ENCODE data around the gene P3H4.
"Not testable (repeated sequence)": the region's sequence is repeated elsewhere in the genome, so short reads cannot be mapped to it uniquely, and the experiment has no call there.

Gene P3H4, protein sequence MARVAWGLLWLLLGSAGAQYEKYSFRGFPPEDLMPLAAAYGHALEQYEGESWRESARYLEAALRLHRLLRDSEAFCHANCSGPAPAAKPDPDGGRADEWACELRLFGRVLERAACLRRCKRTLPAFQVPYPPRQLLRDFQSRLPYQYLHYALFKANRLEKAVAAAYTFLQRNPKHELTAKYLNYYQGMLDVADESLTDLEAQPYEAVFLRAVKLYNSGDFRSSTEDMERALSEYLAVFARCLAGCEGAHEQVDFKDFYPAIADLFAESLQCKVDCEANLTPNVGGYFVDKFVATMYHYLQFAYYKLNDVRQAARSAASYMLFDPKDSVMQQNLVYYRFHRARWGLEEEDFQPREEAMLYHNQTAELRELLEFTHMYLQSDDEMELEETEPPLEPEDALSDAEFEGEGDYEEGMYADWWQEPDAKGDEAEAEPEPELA

DNA sequence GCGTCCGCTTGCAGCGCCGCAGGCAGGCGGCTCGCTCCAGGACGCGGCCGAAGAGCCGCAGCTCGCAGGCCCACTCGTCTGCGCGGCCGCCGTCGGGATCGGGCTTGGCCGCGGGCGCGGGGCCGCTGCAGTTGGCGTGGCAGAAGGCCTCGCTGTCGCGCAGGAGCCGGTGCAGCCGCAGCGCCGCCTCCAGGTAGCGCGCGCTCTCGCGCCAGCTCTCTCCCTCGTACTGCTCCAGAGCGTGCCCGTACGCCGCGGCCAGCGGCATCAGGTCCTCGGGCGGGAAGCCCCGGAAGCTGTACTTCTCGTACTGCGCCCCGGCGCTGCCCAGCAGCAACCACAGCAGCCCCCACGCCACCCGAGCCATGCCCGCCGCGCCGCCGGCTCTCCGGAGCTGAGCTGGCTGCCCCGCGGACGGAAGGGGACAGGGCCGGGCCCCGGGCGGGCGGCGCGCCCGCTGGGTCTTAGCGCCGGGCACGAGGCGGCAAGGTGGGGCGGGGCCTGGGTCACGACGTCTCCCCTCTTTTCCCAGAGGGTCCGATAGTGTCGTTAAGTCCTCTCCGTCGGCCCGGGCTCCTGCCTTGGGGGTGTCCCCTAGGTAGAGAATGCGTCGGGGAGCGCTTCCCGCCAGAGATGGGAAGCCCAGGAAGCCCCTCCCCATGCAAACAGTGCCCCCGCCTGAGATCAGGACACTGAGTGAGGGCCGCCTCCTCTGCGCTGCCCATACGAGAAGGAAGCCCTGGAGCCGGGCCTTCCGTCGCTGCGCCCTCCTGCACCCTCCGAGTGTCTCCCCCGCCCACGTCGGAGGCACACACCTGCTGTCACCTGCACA lies at the start of gene P3H4:
Gene P3H4, minus strand, starts transcription at position 401 of the 832 bp plus-strand sequence. Its CDS starts 34 bp downstream, at position 367.
- peak; percentile 87 for DNase-seq

DNA sequence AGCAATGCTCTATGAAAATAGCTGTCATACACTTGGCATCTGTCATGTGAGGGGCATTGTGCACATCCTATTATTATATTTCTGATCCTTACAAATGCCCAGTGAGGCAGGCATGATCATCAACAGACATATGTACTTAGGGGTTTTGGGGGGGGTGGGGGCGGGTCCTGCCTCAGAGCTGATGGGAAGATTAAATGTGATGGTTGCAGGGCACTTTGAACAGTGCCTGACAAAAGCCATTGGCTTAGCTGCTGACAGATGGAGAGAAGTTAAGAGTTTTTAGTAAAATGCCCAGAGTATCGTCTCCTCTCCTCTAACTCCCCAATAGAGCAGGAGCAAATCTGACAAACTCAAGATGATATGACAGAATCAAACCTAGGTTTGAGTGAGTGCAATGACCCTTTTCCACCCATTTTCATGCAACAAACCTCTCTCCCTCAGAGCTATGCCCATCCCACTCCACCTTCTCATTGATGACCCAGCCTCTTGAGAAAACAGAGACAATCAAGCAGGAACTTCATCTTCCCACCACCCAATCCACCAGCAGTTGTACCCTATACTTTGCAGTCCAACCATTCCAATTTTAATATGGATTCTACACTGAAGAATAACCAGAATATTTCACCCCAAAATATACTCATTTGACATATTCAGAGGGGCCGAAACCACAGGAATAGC lies 48.6 kb upstream of the P3H4 start:
- no peak for DNase-seq

DNA sequence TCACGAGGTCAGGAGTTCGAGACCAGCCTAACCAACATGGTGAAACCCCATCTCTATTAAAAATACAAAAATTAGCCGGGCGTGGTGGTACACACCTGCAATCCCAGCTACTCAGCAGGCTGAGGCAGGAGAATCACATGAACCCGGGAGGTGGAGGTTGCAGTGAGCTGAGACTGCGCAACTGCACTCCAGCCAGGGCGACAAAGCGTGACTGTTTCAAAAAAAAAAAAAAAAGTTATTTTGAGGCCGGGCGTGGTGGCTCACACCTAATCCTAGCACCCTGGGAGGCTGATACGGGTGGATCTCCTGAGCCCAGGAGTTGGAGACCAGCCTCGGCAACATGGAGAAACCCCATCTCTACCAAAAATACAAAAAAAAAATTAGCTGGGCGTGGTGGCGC lies 39.6 kb upstream of the P3H4 start:
- not testable (repeated sequence) for DNase-seq

DNA sequence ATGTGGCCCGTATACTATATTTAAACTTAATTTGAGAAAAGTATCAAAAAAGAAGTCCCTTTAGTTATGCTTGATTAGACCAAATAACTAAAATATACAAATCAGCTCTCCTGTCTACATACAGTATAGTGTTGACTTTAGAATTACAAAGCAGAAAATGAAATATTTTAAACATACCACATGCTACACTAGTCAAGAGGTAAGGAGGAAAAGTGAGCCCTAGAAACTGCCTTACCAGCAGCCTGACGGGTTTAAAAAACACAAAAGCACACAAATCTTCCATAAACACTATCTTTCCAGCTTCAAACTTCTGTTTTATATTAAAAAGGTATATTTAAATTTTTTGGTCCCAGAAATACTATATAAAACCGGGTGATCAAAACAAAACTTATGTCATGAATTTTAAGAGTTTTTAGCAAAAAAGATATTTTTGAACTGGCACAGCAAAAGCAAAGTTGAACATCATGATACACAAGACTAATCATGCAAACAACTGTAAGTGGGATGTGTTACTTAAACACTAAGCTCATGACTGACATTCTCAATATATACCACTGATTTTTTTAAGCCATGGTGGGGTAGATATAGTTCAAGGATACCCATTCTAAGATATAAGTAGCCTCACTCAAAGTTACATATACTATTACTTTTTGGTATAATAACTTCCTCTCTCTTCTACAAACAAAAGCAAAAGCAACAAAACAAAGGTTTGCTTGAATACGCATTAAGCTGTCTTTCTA lies 37.7 kb upstream of the P3H4 start:
- no peak for DNase-seq

DNA sequence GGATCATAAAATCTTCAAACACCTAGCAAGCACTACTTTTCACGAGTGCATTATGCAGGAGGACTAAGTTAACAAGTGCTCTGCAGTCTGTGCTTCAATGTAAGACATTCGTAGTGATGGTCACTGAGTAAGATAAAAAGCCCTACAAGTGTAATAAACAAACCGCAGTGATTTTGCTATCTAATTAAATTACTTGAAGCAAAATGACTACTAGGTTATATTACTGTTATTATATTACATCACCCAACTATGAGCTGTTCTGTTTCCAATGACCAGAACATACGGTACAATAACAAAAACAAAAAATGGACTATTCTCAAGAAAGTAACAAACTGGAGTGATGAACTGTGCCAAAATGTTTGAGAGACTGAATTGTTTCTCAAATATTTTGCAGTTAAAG lies 37.0 kb upstream of the P3H4 start:
- DNase-seq: no peak

DNA sequence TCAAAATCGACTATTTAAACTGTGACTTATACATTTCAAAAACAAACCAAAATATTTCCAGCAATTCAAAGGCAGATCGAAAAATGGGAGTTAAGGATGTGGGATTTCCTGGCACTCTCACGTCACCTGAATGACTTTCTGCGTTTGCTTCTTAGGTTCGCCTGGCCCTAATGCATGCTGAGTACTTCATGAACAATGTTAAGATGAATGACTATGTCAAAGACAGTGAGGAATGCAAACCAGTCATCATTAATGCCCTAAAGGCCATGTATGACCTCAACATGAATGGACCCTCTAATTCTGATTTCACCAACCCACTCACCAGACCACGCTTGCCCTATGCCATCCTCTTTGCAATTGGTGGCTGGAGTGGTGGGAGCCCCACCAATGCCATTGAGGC lies 33.2 kb upstream of the P3H4 start:
- no peak for DNase-seq

DNA sequence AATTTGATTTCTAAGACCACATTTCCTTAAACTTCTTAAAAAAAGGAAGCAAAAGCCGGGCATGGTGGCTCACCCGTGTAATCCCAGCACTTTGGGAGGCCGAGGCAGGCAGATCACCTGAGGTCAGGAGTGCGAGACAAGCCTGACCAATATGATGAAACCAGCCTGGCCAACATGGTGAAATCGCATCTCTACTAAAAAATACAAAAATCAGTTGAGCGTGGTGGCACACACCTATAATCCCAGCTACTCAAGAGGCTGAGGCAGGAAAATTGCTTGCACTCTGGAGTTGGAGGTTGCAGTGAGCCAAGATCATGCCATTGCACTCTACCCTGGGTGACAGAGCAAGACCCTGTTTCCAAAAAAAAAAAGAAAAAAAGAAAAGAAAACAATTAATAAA lies 29.0 kb upstream of the P3H4 start:
- DNase-seq: not testable (repeated sequence)

DNA sequence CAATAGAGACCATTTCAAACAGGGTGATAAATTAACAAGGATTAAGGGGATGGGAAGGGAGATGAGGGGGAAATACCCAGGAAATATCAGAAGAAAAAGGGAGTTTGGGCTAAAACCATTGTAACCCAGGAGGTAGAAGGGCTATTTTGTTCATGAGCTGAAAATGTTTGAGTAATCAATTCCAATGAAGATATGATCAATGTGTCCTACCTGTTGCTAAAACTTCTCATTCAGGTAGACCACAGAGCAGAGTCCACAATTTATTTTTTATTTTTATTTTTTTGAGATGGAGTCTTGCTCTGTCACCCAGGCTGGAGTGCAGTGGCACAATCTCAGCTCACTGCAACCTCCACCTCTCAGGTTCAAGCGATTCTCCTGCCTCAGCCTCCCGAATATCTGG lies 27.7 kb upstream of the P3H4 start:
- DNase-seq: not testable (repeated sequence)

DNA sequence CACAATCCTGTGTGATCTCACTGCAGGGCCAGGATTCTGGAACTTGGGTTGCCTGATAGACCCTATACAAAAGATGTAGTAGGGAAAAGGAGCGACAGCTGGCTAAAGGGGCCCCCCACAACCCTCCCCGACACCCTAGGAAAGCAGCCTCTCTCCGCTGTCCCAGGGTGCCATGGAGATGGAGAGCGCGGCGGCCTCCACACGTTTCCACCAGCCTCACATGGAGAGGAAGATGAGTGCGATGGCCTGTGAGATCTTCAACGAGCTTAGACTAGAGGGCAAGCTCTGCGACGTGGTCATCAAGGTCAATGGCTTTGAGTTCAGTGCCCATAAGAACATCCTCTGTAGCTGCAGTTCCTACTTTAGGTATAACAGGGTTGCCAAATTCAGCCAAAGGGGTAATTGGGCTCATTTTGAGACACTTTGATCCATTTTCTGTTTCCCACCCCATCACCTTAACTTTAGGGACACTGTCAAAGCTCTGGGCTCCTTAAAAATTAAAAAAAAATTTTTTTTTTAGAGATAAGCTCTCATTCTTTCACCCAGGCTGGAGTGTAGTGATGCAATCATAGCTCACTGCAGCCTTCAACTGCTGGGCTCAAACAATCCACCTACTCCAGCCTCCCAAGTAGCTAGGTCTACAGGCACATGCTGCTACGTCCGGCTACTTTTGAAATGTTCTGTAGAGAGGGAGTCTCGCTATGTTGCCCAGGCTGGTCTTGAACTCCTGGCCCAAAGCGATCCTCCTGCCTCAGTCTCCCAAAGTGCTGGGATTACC lies 26.2 kb upstream of the P3H4 start, which contains the start of gene KLHL10:
Gene KLHL10, plus strand, starts transcription at position 65 of the 778 bp plus-strand sequence. Its CDS starts 108 bp downstream, at position 173.
- no peak for DNase-seq

DNA sequence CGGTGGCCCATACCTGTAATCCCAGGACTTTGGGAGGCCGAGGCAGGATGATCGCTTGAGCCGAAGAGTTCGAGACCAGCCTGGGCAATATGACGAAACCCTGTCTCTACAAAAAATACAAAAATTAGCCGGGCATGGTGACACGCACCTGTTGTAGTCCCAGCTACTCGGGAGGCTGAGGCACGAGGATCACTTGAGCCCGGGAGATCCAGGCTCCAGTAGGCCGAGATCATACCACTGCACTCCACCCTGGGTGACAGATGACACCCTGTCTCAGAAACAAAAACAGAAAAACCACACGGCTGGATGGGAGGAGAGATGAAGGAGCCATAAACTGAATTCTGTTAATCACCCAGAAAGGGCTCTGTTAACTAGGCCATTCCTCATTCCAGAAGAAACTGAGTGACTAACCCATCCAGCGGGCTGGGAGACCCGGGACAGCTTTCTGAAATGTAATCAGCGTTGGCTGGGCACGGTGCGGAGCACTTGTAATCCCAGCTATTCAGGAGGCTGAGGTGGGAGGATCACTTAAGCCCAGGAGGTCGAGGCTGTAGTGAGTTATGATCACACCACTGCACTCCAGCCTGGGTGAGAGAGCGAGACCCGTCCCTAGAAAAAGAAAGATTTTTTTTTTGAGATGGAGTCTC lies 24.9 kb upstream of the P3H4 start:
- no peak for DNase-seq

DNA sequence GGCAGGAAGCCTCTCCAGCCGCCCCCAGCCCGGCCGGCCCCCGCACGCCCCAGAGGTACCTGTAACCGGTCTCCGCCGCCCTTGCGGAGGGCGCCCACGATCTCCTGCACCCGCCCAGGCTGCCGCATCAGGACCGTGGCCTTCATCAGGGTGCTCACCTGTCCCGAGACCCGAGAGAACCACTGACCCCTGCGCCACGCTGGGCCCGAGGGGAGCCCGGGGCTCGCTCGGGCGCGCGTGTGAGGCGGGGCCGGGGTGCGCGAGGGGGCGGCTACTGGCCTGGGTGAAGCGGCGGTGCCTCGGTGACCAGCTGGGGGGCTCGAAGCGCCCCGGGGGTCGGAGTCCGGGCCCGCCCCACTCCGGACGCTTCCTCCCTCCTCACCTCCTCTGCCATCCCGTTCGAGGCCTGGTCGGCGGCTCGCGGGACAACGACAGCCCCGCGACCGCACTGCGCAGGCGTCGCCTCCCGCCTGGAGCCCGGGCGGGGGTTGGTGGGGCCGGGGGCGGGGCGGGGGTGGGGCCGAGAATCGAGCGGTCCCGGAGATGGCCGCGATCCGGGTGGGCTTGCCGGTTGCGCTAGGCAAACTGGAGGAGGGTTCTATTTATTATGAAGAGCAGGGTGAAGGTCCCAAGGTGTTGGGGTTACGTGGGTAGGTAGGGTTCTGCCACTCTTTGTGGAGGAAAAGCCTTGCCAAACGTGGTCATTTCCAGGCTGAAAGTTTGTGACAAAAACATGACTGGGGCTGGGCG lies 24.2 kb upstream of the P3H4 start, which contains the start of gene NT5C3B:
Gene NT5C3B, minus strand, starts transcription at position 433 of the 750 bp plus-strand sequence. Its CDS starts 39 bp downstream, at position 394.
- DNase-seq: peak; percentile 76

DNA sequence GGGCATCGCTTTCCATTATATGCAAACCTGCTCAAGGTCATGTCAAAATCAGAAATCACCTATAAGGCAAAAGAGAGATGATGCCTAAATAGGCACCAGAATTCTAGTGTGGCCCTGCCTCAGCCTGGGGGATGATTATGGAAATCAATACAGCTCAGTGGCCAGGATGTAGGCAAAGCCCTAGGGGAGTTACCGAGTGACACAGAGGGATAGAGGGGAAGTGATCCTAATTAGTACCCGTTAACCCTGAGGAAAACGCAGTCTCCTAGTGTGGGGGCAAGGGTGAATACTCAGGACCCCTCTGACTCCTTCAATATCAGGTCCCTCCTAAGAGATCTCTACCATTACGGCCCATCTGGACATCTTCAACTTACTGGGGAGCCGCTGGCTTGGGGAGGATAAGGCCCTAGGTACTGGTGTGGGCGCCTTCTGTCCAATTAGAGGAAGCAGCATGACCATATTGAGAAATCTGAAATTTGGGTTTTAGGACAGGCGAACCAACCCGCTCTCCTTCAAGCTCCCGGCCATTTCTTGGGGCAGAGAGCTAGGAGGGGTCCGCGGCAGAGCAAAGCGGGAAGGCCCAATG lies 23.6 kb upstream of the P3H4 start:
- DNase-seq: no peak

DNA sequence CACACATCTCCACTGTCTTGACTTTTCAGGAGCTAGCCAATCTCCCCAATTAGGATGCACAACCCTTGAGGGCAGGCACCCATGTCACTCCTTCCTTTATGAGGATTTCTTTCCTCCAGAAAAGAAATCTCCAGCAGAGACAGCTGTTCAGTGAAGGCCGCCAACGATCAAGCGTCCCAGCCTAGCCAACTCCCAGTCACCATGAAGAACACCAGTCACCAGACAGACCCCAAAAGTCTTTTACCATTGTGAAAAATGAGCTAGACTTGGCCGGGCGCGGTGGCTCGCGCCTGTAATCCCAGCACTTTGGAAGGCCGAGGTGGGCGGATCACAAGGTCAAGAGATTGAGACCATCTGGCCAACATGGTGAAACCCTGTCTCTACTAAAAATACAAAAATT lies 18.2 kb upstream of the P3H4 start:
- DNase-seq: not testable (repeated sequence)

DNA sequence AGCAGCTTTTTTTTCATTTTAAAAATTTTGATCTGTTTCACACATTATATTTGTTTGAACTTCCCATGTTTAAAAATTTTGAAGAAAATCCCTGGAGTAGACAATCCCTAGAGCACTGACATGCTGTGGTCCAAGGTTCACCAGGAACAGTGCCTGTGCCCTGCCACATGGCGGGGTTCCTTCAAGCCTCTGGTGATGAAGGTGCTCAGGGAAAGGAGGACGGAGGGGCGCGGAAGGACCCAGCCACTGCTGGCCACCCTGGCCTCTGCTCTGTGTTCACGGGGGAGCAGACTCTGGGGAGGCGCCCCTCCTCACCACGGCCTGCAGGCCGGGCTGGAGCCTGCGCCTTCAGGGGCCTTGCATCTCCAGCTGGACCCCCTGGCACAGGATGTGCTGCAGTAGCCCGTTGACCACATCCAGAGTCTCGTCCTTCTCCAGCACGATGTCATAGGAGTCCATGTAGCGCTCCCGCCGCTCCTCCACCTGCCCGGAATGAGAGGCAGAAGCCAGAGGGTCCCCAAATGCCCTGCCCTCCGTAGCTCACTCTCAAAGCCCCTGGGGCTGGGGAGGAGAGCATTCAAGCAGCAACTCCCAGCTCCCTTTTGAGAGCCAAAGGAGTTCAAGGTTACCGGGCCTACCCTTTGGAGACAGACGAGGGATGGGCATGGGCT lies 13.6 kb upstream of the P3H4 start:
- DNase-seq: no peak

DNA sequence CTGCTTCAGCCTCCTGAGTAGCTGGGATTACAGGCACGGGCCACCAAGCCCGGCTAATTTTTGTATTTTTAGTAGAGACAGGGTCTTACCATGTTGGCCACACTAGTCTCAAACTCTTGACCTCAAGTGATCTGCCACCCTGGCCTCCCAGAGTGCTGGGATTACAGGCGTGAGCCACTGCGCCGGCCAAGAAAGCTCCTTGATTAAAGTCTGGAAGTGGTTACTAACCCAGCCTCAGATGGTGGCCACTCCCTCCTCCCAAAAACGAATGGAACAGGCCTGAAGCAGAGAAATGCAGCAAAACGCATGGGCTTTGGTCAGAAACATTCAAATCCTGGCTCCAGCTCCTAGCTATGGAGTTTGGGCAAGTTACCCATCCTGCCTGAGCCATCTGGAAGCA lies 12.3 kb upstream of the P3H4 start:
- DNase-seq: no peak

DNA sequence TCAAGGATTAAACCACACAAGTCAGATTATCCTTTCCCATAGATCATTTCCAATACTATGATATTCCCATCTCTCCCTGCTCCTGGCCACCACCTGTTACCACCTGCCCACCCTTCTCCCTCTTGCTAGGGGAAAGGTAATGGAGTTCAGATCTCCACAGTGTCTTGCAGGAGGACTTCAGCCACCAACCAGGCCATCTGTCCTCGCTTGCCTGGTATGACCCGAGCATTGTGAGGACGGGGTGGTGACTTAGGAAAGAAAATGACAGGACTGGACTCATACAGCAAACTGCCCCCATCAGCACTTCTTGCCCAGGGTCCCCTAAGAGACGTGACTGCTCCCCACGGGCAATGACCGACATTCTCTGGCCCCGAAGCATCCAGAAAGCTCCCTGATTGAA lies 11.8 kb upstream of the P3H4 start:
- DNase-seq: no peak

DNA sequence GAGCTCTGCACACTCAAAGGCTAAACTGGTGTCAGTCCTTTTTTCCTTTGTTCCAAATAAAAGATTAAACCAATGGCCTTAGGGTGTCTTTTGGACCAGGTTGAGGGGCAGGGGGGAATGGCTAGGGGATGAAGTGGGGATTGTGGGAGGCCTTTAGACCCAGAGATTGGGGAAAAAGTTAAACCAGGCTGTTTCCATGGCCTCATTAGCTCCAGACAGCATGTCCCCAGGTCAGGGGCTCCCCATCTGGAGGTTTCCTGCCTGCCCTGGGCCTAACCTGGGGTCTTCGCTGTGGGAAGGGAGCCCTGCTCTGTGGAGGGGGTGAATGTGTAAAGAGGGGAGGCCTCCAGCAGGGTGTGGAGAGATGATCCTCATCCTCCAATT lies 11.4 kb upstream of the P3H4 start:
- no peak for DNase-seq

DNA sequence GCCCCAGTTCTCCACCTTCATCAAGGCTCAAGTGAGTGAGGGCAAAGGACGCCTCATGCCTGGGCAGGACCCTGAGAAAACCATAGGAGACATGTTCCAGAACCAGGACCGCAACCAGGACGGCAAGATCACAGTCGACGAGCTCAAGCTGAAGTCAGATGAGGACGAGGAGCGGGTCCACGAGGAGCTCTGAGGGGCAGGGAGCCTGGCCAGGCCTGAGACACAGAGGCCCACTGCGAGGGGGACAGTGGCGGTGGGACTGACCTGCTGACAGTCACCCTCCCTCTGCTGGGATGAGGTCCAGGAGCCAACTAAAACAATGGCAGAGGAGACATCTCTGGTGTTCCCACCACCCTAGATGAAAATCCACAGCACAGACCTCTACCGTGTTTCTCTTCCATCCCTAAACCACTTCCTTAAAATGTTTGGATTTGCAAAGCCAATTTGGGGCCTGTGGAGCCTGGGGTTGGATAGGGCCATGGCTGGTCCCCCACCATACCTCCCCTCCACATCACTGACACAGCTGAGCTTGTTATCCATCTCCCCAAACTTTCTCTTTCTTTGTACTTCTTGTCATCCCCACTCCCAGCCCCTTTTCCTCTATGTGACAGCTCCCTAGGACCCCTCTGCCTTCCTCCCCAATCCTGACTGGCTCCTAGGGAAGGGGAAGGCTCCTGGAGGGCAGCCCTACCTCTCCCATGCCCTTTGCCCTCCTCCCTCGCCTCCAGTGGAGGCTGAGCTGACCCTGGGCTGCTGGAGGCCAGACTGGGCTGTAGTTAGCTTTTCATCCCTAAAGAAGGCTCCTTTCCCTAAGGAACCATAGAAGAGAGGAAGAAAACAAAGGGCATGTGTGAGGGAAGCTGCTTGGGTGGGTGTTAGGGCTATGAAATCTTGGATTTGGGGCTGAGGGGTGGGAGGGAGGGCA lies 10.7 kb upstream of the P3H4 start:
- no peak for DNase-seq

All from femur (tissue), 1 donor.